Breast epithelium (tissue), 4 donors: Measurements from ENCODE around the gene FGFR3. TPM values are rescaled to one million over a fixed set of nuclear protein-coding genes. Genes with fewer than 3 reads are reported as not detected.

Experiments used
- DNase-seq, 2 donors: peaks; one replicate each; pipeline ENCODE4 v3.0.0-alpha.2; 2019; ENCODE audit warnings: low spot score in 2 of 2
- H3K27ac ChIP-seq, 2 donors: fragments of 200-600 bp; sonication (generic) in 1 of 2; one replicate each; pipeline ENCODE4 v1.5.1; 2016 to 2019; ENCODE audit warnings: mild to moderate bottlenecking in 1 of 2
- H3K27me3 ChIP-seq, 2 donors: fragments of 200-600 bp; sonication (generic) in 1 of 2; one replicate each; pipeline versions ENCODE4 v1.5.1 to v1.6.0; 2017 to 2019; ENCODE audit warnings: control low read depth in 1 of 2, mild to moderate bottlenecking in 1 of 2
- H3K36me3 ChIP-seq: fragments of 200-600 bp; one replicate; pipeline ENCODE4 v1.5.1; 2019
- H3K4me1 ChIP-seq, 2 donors: fragments of 200-600 bp; sonication (generic); one replicate each; pipeline ENCODE4 v1.5.1; 2016 to 2019; ENCODE audit warnings: control low read depth in 1 of 2
- H3K4me3 ChIP-seq, 3 donors: fragments of 200-600 bp; sonication (generic); 1 replicate in 2 of 3; 2 replicates in 1 of 3; pipeline ENCODE4 v1.5.1; 2016 to 2019; ENCODE audit warnings: mild to moderate bottlenecking in 3 of 3, moderate library complexity in 2 of 3
- H3K9me3 ChIP-seq, 2 donors: fragments of 200-600 bp; sonication (generic) in 1 of 2; one replicate each; pipeline ENCODE4 v1.5.1; 2016 to 2019; ENCODE audit warnings: control low read depth in 1 of 2
- POLR2A ChIP-seq: fragments of 450-650 bp; IDR thresholded peaks from one replicate; pipeline ENCODE4 v1.6.1; 2016; ENCODE audit warnings: antibody characterized with exemption, mild to moderate bottlenecking, moderate library complexity
- POLR2AphosphoS5 ChIP-seq, 3 donors: sonication (generic); formaldehyde crosslinking; IDR thresholded peaks; one replicate each; pipeline ENCODE4 v1.6.1; 2017; ENCODE audit warnings: antibody characterized with exemption in 3 of 3
- intact Hi-C: fragments of 100-400 bp; cut with DNase I; formaldehyde crosslinking; loops from one replicate; pipeline ENCODE4 v1.15.1; 2023; ENCODE audit warnings: low total_unique reads
- total RNA-seq, 3 donors: library from RNA; depleted of rRNA; stranded (reverse); fragments of >200 nt; gene quantifications; one replicate each; pipeline ENCODE4 v1.1.0, GENCODE V29; 2016
- TF ChIP-seq, protein P1 (sequence below), 3 donors: fragments of 450-650 bp; IDR thresholded peaks; one replicate each; pipeline ENCODE4 v1.5.1; 2016 to 2017; ENCODE audit warnings: antibody characterized with exemption in 3 of 3, mild to moderate bottlenecking in 3 of 3, moderate library complexity in 3 of 3

FGFR3 gene
- total RNA-seq, 3 donors from 2014 or later: 0.80 to 3.5 (median 2.0) TPM

DNA sequence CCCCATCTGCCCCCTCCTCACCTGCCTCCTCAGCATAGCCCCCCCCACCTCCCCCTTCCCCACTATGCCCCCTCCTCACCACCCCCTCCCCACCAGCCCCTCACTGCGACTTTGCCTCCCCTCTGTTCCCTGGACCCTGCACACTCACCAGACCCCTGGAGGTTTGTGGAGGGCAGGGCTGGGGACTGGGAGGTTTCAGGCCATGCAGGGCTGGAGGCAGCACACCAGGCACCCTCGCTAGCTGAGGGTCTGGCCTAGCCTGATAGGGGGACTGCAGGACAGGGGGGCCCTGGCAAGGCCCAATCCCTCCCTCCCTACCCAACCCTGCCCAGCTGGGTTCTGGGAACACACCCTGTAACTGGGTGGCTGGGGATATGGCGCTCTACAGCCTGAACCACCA is 43.7 kb upstream of the FGFR3 start:
- no peak for DNase-seq
- no peak overlapping the region for H3K4me3 ChIP-seq
- no peaks in the 10 kb centered on the region for H3K27me3 ChIP-seq
- H3K36me3 ChIP-seq: no peaks in the 10 kb centered on the region
- H3K27ac ChIP-seq: no peak overlapping the region
- no peaks in the 10 kb centered on the region for H3K4me1 ChIP-seq
- no peaks in the 10 kb centered on the region for H3K9me3 ChIP-seq
- TF ChIP-seq POLR2AphosphoS5 (IDR thresholded peaks at IDR 0.05) (no peak), POLR2A (no peak)
- TF ChIP-seq, protein P1, sequence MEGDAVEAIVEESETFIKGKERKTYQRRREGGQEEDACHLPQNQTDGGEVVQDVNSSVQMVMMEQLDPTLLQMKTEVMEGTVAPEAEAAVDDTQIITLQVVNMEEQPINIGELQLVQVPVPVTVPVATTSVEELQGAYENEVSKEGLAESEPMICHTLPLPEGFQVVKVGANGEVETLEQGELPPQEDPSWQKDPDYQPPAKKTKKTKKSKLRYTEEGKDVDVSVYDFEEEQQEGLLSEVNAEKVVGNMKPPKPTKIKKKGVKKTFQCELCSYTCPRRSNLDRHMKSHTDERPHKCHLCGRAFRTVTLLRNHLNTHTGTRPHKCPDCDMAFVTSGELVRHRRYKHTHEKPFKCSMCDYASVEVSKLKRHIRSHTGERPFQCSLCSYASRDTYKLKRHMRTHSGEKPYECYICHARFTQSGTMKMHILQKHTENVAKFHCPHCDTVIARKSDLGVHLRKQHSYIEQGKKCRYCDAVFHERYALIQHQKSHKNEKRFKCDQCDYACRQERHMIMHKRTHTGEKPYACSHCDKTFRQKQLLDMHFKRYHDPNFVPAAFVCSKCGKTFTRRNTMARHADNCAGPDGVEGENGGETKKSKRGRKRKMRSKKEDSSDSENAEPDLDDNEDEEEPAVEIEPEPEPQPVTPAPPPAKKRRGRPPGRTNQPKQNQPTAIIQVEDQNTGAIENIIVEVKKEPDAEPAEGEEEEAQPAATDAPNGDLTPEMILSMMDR (IDR thresholded peaks at IDR 0.05): no peak
- intact Hi-C loops: loop anchor here (5.0 kb wide), 1 partner anchor 63 kb away; no protein-coding TSS in a partner anchor

DNA sequence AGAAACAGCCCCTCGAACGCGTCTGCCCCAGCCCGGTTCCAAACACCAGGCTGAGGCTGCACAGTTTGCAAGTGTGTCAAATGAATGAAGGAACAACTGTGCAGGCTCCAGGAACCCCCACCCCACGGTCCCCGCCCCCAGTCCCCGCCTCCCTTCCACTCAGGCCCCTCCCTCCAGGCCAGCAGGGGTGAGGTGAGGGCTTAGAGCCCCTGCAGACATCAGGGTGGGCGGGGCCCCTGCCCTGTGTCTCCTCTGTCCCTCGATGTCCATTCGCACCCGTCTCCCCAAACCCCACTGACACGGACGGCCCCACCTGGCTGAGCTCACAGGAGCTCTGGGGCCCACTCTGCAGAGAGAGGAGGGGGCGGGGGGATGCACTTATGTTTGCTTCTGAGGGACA is 43.3 kb upstream of the FGFR3 start:
- H3K4me1 ChIP-seq: no peaks in the 10 kb centered on the region

DNA sequence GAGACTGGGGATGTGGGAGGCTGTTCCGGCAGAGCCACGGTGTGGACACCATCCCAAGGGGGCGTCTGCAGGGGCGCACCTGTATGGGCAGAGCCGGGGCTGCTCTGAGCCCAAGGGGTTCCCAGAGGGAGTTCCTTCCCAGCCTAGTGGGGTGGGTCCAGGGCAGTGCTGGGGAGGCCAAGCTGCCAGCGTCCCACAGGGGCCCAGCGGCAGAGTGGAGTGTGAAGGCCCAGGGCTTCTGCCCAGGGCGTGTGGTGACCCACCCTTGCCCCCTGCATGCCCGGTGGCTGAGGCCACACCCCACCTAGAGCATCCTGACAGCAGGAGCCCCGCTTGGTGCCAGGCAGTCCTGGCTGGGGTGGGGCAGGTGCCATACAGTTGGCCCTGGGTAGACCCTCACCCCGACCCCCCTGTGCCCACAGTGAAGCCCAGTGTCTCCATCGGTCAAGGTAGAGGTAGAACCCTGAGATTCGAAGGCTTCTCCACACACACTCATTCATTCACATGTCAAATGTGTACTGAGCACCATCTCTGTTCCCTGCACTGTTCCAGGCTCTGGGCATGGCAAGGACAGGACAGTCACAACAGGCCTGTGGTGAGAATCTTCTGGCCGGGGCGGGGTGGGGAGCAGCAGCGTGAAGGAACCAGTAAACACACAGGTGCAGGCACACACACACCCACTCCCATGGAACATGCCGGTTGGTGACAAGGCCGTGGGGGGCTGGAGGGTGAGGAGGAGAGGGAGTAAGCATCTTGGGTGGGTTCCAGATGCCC is 42.5 kb upstream of the FGFR3 start:
- Histone ChIP-seq H3K36me3 (no peaks in the 10 kb centered on the region), H3K4me3 (no peak overlapping the region), H3K9me3 (no peaks in the 10 kb centered on the region), H3K27me3 (no peaks in the 10 kb centered on the region), H3K27ac (no peak overlapping the region), H3K4me1 (no peaks in the 10 kb centered on the region)
- intact Hi-C loops: loop anchor here (10.0 kb wide), 1 partner anchor 154 kb away; no protein-coding TSS in a partner anchor
- DNase-seq: no peak
- TF ChIP-seq, protein P1 (IDR thresholded peaks at IDR 0.05): no peak
- TF ChIP-seq POLR2A (no peak), POLR2AphosphoS5 (IDR thresholded peaks at IDR 0.05) (no peak)

More for the DNA sequence above, 43.3 kb upstream of the FGFR3 start:
- H3K27ac ChIP-seq: no peak overlapping the region
- intact Hi-C loops: loop anchor here (5.0 to 10.0 kb wide), 2 partner anchors 62 to 155 kb away; no protein-coding TSS in a partner anchor
- H3K4me3 ChIP-seq: no peak overlapping the region
- DNase-seq: no peak
- H3K36me3 ChIP-seq: no peaks in the 10 kb centered on the region
- TF ChIP-seq, protein P1 (IDR thresholded peaks at IDR 0.05): no peak
- TF ChIP-seq POLR2AphosphoS5 (IDR thresholded peaks at IDR 0.05): no peak
- no peak for TF ChIP-seq POLR2A
- no peaks in the 10 kb centered on the region for H3K9me3 ChIP-seq
- no peaks in the 10 kb centered on the region for H3K27me3 ChIP-seq

DNA sequence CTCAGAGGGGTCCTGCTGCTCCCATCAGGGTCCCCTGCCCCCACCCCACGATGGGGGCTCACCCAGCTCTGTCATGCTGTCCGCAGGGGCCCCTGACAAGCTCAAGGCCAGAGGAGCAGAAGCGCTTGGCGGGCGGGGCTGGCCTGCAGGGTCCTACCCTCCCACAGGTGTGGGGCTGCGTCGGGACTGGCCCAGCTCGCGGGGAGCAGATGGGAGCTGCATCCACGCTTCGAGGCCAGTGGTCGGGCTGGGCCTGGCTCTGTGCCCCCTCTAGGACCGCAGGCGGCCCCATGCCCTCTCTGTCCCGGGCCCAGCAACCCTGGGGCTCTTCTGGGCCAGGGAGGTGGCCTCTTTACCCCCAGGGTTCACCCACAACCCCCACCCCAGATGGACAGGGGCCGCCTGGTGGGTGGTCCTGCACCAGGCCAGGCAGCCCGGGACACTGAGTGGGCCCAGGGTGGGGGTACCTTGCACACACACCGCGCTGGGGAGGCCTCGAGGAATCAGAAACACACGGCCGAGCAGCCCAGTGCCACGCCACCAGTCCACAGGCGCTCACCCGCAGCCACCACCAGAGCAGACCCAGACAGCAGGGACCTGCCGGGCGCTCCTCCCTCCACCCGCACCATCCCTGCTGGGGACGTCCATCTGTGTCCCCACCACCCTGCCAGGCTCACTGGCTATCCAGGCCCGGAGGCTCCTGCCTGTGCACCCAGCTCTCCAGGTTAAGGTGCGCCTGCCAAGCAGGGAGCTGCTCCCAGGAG is 41.8 kb upstream of the FGFR3 start:
- Histone ChIP-seq H3K9me3 (no peaks in the 10 kb centered on the region), H3K27ac (no peak overlapping the region), H3K4me3 (no peak overlapping the region), H3K36me3 (no peaks in the 10 kb centered on the region), H3K4me1 (no peaks in the 10 kb centered on the region), H3K27me3 (no peaks in the 10 kb centered on the region)
- DNase-seq: no peak
- no peak for TF ChIP-seq POLR2A
- TF ChIP-seq POLR2AphosphoS5 (IDR thresholded peaks at IDR 0.05): no peak
- TF ChIP-seq, protein P1 (IDR thresholded peaks at IDR 0.05): no peak
- intact Hi-C loops: loop anchor here (10.0 kb wide), 1 partner anchor 153 kb away; no protein-coding TSS in a partner anchor

DNA sequence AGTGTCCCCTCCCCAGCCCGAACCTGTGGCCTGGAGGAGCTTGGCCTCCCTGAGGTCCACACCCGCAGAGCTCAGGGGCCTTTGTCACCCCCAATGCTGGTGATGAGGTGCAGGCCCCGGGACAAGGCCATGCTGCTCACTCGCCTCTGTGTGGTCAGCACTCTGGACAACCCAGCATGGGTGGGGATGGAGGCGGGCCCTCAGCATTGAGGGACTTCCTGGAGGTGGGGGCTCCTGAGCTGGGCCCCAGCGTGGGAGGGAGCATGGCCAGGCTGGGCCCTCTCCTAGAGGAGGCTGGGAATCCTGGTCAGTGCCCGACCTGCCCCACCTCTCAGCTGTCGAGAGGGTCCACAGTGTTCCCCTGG is 41.2 kb upstream of the FGFR3 start:
- Histone ChIP-seq H3K36me3 (no peaks in the 10 kb centered on the region), H3K27me3 (no peaks in the 10 kb centered on the region), H3K4me3 (no peak overlapping the region), H3K4me1 (no peaks in the 10 kb centered on the region), H3K9me3 (no peaks in the 10 kb centered on the region), H3K27ac (peak overlapping the region in 1 of 2 donors; percentile 50)
- DNase-seq: no peak
- intact Hi-C loops: loop anchor here (10.0 kb wide), 1 partner anchor 153 kb away; no protein-coding TSS in a partner anchor
- no peak for TF ChIP-seq POLR2AphosphoS5 (IDR thresholded peaks at IDR 0.05)
- no peak for TF ChIP-seq POLR2A
- TF ChIP-seq, protein P1 (IDR thresholded peaks at IDR 0.05): no peak
